ENCODE results near the gene XRCC3.
"Not testable (repeated sequence)": the region's sequence is repeated elsewhere in the genome, so short reads cannot be mapped to it uniquely, and the experiment has no call there.

Gene XRCC3

GRCh38 chr14:103675957-103676356, 39.3 kb downstream of the XRCC3 start:
- in situ Hi-C loops (cut with HindIII; ENCODE audit: low sequenced_read_pairs) = no loop called here

- in situ Hi-C loops (cut with HindIII; ENCODE audit: low sequenced_read_pairs) = no loop called here
Observed at GRCh38 chr14:103671911-103672310, 43.3 kb downstream of the XRCC3 start.

- in situ Hi-C loops (cut with HindIII; ENCODE audit: low sequenced_read_pairs) = no loop called here
Observed at GRCh38 chr14:103669370-103669769, 45.9 kb downstream of the XRCC3 start.

GRCh38 chr14:103668117-103668516, 47.1 kb downstream of the XRCC3 start:
- in situ Hi-C loops (cut with HindIII; ENCODE audit: low sequenced_read_pairs) = no loop called here

GRCh38 chr14:103667671-103668070, 47.6 kb downstream of the XRCC3 start:
- in situ Hi-C loops (cut with HindIII; ENCODE audit: low sequenced_read_pairs) = no loop called here

- in situ Hi-C loops (cut with HindIII; ENCODE audit: low sequenced_read_pairs) = no loop called here
Observed at GRCh38 chr14:103663506-103663905, 51.7 kb downstream of the XRCC3 start.

GRCh38 chr14:103662591-103662990, 52.7 kb downstream of the XRCC3 start:
- in situ Hi-C loops (cut with HindIII; ENCODE audit: low sequenced_read_pairs) = no loop called here

- in situ Hi-C loops (cut with HindIII; ENCODE audit: low sequenced_read_pairs) = no loop called here
Observed at GRCh38 chr14:103662029-103662428, 53.2 kb downstream of the XRCC3 start.

- in situ Hi-C loops (cut with HindIII; ENCODE audit: low sequenced_read_pairs) = no loop called here
Observed at GRCh38 chr14:103659631-103660030, 55.6 kb downstream of the XRCC3 start.

GRCh38 chr14:103657471-103657870, 57.8 kb downstream of the XRCC3 start:
- in situ Hi-C loops (cut with HindIII; ENCODE audit: low sequenced_read_pairs) = no loop called here

GRCh38 chr14:103656756-103657133, 58.5 kb downstream of the XRCC3 start:
- in situ Hi-C loops (cut with HindIII; ENCODE audit: low sequenced_read_pairs) = no loop called here

- in situ Hi-C loops (cut with HindIII; ENCODE audit: low sequenced_read_pairs) = no loop called here
Observed at GRCh38 chr14:103656031-103656755, 59.1 kb downstream of the XRCC3 start.

- in situ Hi-C loops (cut with HindIII; ENCODE audit: low sequenced_read_pairs) = no loop called here
Observed at GRCh38 chr14:103654619-103655018, 60.6 kb downstream of the XRCC3 start.

- in situ Hi-C loops (cut with HindIII; ENCODE audit: low sequenced_read_pairs) = no loop called here
Observed at GRCh38 chr14:103653805-103654204, 61.4 kb downstream of the XRCC3 start.

- in situ Hi-C loops (cut with HindIII; ENCODE audit: low sequenced_read_pairs) = not testable (repeated sequence)
Observed at GRCh38 chr14:103653336-103653735, 61.9 kb downstream of the XRCC3 start.

- in situ Hi-C loops (cut with HindIII; ENCODE audit: low sequenced_read_pairs) = no loop called here
Observed at GRCh38 chr14:103652806-103653205, 62.4 kb downstream of the XRCC3 start.

- in situ Hi-C loops (cut with HindIII; ENCODE audit: low sequenced_read_pairs) = no loop called here
Observed at GRCh38 chr14:103651585-103651984, 63.7 kb downstream of the XRCC3 start.

- in situ Hi-C loops (cut with HindIII; ENCODE audit: low sequenced_read_pairs) = no loop called here
Observed at GRCh38 chr14:103650213-103650612, 65.0 kb downstream of the XRCC3 start.

GRCh38 chr14:103649001-103649400, 66.2 kb downstream of the XRCC3 start:
- in situ Hi-C loops (cut with HindIII; ENCODE audit: low sequenced_read_pairs) = no loop called here
